Measurements from ENCODE around the gene SLC27A4.

Gene SLC27A4

DNA sequence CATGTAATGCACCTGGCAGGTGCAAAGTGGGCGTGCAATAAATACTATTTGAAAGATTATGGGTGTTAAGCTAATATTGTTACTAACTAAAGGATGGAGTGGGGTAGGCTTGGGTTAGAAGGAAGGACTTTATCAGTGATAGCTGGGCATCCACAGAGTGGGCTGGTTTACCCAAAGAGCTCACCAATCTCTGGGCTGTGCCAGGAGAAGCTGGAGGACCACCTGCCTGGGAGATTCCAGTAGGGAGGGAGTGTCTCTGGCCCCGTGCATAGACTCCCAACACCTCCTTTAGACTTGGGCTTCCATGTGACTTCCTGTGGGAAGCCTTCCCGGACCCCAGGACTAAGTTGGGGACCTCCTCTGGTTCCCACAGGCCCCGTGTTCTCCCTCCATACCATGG is 25.2 kb downstream of the SLC27A4 start:
- no peak for DNase-seq (ENCODE audit: low spot score)

DNA sequence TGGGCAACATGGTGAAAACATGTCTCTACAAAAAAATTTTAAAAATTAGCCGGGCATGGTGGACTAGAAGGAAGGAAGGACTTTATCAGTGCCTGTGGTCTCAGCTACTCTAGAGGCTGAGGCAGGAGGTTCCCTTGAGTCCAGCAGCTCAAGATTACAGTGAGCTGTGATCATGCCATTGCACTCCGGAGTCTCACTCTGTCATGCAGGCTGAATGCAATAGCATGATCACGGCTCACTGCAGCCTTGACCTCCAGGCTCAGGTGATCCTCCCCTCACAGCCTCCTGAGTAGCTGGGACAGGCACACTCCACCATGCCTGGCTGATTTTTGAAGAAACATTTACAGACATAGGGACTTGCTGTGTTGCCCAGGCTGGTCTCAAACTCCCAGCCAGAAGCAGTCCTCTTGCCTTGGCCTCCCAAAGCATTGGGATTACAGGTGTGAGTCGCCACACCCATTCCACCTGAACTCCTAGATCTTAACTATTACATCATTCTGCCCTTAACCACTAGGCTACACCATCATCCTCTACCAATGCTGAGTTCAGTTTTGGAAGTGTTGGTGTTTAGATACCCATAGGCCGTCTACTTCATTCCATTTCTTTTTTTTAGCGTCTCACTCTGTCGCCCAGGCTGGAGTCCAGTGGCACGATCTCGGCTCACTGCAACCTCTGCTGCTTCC is 28.8 kb downstream of the SLC27A4 start:
- no peak for DNase-seq (ENCODE audit: low spot score)

DNA sequence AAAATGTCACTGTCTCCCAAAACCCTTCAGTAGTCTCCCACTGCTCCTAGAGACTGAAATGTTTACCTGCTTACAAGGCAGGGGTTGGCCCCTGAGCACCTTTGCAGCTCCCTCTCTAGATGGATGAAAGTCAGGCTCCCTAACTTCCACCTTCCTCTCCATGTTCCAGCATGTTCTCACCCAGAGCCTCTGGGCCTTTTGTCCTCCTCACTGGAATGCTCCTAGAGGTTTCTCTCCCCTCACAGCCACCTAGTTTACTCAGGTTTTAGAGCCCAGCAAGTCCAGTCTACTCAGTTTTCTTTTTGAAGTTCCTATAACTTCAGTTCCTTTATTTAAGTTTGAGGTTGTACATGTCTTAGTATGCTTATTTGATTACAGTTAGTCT is 30.0 kb downstream of the SLC27A4 start:
- DNase-seq (ENCODE audit: low spot score) = no peak

DNA sequence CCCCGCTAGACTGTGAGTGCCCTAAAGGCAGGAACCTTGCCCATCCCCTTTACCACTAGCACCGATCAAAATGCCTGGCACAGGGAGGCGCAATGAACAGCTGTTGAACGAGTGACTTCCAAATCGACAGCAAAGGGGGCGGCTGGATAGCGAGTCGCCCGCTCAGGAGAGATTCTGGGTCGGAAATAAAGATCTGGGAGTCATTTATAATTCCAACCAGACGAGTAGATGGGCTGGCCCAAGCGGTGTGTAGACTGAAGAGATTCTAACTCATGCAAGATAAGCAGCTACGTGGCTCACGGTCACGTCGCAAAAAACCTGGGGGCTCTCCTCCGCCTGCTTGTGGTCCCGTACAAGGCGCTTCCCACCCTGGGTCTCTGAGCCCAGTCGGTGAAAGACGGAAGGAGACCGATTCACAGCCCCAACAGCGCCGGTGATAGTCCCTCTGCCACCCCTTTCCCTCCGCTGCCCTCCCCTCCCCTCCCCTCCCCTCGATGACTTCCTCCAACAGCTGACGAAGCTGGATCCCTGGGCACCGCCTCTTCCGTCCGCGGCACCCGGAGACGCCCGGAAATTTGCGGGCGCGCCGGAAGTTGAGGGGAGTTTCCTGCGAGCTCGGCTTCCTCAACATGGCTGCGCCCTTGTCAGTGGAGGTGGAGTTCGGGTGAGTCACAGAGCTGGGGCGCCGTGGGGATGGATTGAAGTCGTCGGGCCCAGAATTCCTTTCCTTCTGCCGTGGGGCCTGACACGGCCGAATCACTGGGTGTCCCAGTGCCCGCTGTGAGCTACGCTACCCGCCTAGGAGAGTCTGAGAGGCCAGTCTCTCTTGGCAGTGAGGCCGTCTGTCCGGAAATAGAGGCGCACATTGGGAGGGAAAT is 30.7 kb downstream of the SLC27A4 start, which contains the start of gene URM1:
Gene URM1 (plus strand): TSS at position 623 of the 878 bp plus-strand sequence. CDS start 7 bp downstream, at position 630.
- DNase-seq (ENCODE audit: low spot score) = peak; percentile 94

DNA sequence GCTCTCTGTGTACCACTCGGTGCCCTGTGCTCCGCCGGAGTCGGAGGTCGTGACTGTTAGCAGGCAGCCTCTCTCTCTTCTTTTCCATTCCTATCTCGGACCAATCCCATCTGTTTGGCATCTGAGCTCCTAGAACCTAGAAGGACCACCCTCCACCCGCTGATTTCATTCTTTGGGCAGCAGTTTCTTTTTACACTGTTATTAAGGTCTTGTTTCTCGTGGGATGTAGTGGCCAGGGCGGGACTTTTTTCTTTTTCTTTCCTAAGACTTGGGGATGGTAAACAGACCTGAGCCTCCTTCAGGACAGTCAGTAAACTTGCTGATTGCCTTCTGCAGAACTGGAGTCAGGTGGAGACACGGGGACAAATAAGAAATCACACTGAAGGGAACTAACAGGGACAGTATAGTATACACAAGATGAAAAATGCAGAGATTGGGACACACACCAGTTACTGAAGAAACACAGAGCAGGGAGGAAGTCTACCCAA is 31.3 kb downstream of the SLC27A4 start:
- DNase-seq (ENCODE audit: low spot score) = no peak

DNA sequence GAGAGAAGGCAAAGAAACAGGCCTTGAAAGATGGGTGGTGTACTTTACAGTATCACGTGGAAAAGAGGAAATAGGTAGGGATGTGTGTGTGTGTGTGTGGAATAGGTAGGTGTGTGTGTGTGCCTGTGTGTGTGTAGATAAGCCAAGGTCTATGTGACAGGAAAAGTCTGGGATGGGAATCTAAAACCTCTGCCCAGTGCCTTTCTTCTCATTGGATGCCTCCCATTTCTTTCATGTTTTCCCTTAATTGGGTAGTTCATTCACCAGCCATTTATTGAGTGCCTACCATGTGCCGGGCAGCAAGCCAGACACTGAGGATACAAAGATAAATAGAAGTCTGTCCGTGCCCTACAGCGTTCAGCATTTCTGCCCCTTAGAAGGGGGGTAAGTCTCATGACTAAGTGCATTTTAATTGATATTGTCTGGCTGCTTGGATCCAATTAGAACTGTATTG is 31.9 kb downstream of the SLC27A4 start:
- no peak for DNase-seq (ENCODE audit: low spot score)

DNA sequence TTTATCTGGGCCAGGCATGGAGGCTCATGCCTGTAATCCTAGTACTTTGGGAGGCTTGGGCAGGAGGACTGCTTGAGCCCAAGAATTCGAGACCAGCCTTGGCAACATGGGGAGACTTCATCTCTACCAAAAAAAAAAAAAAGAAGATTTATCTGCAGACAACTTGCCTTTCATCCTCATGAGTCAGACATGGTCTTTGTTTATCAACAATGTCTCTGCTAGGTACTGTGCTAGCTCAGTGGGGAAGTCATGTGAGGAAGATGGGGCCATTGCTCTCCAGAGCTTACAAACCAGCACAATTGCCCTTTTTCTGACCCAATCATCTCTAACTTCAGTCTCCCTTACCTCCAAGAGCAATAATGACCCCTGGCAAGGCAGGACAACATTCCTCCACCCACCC is 32.5 kb downstream of the SLC27A4 start:
- DNase-seq (ENCODE audit: low spot score) = no peak

DNA sequence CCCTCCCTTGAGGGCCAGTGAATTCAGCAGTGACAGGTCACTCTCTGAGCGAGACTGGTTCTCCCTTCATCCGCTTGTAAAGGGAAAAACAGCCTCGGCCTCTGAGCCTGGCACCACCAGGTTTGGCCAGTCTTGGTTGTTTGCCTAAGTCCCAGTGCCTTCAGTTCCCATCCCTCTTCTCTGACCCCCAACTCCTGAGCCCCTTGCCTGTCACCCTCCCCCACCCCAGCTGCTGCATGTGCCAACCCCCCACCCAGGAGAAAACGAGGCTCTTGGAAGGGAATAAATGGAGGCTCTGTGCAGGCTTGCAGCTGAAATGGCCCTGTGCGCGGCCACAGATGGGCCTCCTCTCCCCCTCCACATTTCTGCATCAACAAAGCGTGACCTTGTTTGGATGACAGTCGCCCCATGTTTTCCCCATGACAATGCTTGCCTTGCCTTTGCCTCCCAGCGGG is 33.9 kb downstream of the SLC27A4 start:
- DNase-seq (ENCODE audit: low spot score) = no peak

DNA sequence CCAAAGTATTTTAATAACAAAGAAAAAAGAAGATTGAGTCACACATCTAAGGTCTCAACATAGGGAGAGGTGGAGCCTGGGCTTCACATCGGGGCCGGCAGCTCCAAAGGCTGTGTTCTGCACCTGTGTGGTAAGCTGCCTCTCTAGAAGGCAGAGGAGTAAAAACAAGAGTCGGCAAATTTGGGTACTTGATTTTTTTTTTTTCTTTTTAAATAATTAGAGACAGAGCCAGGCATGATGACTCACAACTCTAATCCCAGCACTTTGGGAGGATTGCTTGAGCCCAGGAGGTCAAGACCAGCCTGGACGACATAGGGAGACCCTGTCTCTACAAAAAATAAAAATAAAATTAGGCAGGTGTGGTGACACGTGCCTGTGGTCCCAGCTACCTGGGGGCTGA is 35.5 kb downstream of the SLC27A4 start:
- DNase-seq (ENCODE audit: low spot score) = no peak

DNA sequence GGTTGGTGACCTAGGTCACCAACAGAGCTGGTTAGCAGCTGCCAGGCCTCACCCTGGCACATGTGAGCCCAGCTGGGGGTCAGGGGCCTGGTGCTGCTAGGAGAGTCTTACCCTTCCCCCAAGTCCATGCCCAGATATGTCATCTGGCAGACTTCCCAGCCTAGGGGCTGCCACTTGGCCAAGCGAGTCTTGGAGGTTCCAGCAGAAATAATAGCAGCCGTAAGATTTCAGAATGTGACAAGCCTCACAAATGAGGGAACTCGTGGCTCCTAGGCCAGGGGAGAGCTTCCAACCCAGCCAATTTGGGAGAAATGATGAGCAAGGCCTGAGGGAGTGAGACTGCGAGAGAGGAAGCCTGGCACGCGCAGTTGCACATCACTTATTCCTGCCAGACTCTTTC is 41.9 kb downstream of the SLC27A4 start:
- DNase-seq (ENCODE audit: low spot score) = no peak

DNA sequence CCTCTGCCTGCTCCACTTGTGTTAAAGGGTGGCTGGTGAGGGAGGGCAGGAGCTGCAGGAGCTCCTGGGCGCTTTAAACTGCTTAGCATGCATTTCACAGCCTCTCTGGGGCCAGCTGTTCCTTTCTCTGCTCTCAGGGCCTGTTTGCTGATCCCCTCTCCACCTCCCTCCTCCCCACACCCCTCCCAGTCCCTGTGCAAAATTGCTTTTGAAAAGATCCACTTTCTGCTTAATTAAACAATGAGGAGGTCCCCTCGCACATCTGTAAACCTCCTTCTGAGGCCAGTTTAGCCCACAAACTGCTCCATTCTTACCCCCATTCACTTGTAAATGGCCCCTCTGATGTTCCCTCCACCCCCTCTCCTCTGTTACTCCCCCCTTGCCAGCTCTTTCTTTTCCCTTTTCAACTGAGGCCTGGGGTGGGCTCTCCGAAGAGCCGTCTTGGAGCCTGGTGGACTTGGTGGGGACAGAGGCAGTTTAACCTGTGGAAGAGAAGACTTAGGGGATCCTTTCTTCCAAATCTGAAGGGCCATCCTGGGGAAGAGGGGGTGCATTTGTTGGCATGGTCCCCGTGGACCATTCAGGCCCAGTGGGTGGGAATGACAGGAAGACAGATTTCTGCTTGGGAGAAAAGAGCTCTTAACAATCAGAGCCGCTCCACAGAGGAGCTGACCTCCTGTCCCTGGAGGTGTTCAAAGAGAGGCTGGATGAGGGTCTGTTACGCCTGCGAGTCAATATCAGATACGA is 42.9 kb downstream of the SLC27A4 start:
- DNase-seq (ENCODE audit: low spot score) = peak; percentile 82

DNA sequence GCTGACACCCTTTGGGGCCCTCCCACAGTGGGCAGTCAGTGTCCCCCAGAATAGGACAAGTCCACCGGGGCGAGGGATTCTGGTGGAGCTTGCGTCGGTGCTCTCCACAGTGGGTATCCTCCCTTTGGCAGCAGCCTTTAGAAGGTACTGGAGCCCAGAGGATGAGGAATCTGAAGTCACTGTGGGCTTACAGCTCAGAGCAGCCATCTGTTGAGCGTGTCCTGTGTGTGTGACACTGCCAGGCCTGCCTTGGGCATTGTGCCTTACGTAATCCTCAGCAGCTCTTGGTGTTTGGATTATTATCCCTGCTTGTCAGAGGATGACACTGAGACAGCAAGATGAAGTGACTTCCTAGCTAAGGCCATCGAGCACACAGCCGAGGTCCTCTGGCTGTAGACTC is 43.5 kb downstream of the SLC27A4 start:
- peak; percentile 56 for DNase-seq (ENCODE audit: low spot score)

DNA sequence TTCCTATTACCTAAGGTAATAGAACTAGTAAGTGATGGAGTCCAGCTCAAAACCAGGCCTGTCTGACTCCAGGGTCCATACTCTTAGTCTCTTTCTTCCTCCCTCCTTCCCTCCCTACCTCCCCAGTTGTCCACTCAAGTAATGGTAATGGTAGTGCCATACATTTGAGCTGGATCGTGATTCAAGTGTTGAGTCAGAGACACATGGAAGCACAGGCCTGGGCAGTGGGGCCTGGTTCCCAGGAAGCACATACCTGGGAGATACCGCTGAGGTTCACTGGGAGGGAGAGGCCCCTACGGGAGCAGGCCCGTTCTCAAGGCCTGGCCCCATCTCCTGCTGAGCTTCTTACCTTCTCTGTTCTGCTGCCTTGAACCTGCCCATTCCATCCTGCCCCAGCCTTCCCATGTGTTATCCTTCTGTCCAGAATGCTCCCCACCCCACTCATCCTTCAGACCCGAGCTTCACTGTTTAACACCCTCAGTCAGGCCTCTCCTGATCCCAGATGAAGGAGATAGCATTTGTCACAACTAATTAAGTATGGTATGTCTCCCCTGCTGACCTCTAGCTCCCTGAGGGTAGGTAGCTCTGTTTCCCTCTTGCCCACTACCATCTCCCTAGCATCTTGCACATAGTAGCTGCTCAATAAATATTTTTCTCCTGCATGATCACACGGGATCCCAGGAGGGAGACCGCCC is 44.6 kb downstream of the SLC27A4 start:
- no peak for DNase-seq (ENCODE audit: low spot score)

DNA sequence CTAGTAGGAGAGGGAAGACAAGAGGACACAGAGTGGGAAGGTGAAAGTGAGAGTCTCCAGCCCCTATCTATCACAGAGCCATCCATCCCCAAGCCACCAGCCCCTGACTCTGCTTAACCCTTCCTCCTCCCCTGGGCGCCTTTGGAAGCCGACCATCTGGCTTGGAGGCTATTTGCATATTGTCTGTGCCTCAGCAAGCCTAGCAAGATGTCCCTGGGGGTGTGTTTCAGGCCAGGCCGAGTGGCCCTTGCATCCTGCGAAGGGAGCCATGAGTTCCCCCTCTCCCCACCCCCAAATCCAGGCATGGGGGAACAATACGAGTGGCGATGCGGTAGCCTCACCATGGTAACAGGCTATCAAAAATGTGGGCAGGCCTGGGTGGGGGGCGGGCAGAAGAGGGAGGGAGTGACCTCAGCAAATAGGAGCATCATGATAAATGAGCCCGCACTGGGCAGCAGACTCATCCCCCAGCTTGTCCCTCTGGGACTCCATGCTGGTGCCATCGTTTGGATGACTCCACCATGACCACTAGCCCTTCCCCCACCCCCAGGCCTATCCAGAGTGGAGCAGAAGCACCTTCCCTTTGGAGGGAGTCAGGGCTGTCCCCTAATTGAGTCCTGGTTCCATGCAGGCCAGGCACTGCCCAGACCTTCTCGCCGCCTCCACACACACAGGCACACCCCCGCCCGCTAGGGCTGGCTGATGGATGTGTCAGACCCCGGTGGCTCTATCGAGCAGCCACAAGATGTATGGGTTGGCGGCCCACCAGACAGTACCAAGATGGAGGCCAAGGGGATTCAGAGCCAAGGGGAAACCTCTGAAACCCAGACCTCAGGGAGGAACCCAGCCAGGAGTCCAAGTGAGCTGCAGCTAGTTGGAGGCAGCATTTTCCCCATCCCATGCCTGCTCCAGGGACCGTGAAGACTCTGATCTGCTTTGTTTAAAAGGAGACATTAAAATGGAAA is 45.5 kb downstream of the SLC27A4 start:
- DNase-seq (ENCODE audit: low spot score) = peak; percentile 75

DNA sequence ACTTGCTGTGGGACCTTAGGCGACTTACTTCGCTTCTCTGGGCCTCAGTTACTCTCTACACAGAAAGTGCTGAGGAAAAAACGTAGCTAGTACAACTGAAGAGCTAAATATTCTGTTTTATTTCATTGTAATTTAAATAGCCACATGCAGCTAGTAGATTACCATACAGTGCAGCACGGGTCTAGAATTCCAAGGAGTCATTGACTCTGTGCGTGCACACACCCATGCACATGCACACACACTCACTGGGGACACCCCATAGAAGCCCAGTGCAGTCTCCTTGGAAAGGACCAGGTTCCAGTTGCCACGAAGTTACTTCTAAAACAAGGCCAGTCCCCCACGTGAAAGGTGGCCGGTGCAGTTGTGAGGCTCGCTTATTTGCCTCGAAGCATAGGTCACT is 47.8 kb downstream of the SLC27A4 start:
- no peak for DNase-seq (ENCODE audit: low spot score)

DNA sequence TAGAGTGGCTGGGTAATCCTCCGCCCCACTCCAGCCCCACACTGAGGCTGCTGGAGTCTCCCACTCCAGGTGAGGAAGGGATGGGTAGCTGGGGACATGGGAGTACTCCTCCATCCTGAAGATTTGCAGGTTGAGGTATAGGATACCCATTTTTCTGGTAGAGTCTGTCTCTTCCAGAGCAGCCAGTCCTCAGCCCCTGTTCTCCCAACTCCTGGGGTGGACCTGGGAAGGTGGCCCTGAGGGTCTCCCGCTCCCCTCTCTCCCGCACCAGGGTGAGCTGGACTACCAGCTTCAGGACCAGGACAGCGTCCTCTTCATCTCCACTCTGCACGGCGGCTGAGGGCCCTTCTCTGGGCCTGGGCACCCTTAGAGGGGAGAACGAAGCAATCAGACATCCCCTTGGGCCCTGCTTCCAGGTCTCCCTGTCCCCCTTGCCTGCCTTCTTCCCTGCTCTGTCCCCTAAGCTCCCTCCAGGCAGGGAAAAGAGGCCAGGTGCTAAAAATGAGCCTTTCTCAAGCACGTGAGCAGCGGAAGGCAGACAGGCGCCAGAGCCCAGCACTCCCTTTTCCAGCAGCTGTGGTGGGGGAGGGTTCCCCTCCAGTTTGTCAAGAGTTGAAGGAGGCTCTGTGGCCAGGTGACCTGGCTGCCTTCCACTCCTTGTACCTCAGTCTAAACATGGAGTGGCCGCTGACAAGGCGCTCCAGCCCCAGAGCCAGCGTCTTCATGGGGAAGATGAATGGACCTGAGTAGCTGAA is 49.2 kb downstream of the SLC27A4 start:
- peak; percentile 54 for DNase-seq (ENCODE audit: low spot score)

DNA sequence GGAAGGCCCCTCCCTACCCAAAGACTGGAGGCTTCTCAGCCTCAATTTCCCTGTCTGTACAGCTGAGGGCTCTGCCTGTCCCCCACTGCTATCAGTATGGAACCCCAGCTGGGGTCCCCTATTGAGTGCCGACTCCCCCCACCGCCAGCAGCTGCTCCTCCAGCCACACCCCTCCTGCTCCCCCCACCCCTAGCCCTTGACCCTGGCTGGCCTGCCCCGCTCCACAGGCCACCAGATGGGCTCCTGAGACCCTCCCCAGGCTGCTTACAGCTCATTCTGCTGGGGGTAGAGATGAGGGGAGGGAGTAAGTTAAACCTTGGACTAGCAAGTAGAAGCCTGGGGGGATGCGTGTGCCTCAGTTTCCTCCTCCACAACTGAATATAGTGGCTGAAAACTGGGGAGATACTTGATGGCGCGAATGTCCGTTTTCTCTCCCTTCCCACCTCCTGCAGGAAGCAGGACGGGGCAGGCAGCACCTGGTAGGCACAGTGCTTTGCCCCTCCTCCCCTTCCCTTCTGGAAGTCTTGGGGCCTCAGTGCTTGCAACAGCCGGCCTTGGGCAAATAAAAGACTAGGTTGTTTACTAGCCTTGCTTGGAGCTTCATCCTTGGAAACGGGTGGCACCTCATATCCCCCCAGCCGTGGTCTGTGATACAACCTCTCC is 50.0 kb downstream of the SLC27A4 start:
- DNase-seq (ENCODE audit: low spot score) = no peak

DNA sequence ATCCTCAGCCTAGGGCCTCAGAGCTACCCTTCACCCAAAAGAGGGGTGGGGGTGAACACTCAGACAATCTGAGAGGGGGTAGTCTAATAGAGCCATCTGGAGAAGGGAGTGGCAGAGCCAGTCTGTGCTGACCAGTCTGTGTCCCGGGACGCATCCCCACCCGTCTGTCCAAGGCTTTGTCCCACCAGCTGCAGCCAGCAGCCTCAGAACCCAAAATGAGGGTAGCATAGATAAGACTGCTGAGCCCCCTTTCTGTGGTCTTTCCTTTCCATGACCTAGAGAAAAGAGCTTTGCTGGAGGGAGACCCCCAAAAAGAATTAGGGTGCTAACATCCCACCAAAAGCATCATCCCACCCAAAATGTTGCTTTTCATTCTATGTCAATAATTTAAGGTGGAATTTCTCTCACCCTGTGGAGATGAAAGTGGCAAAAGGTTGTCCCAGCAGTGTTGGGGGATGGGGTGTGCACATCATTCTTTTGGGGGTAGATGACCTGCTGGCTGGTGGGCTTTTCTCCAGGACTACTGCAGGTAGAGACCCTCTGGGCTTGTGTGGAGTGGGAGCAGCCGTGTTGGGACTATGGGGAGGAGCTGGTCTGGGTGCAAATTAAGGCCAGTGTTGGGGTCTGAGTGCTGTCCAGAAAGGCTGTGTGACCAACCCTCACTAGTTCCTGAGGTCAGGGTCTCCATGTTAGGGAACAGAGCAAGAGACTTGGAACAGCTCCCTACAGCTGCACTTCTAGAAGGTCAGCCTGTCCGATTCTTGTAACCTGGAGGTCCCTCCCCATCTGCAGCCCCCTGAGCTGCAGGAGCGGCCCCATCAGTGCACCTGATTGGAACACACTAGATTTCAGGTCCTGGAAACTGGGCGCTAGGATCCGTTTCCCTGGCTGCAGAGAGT is 50.7 kb downstream of the SLC27A4 start:
- peak; percentile 42 for DNase-seq (ENCODE audit: low spot score)
